Measurements from ENCODE around the gene ZFAND6. TPM values are rescaled to one million over a fixed set of nuclear protein-coding genes. Genes with fewer than 3 reads are reported as not detected.
"Not testable (repeated sequence)": the region's sequence is repeated elsewhere in the genome, so short reads cannot be mapped to it uniquely, and the experiment has no call there.

Gene ZFAND6
- polyA plus RNA-seq, 3 donors, result 125 to 136 (median 135) TPM

- no peak for DNase-seq (ENCODE audit: low read depth in 3 of 3, low spot score in 2 of 3)
These were observed 34.5 kb downstream of the ZFAND6 start for GRCh38 chr15:80093854-80094418.

GRCh38 chr15:80095511-80095910 lies 36.0 kb downstream of the ZFAND6 start:
- no peak for DNase-seq (ENCODE audit: low read depth in 3 of 3, low spot score in 2 of 3)

GRCh38 chr15:80095969-80096368 lies 36.5 kb downstream of the ZFAND6 start:
- no peak for DNase-seq (ENCODE audit: low read depth in 3 of 3, low spot score in 2 of 3)

GRCh38 chr15:80098341-80098740 lies 38.9 kb downstream of the ZFAND6 start:
- DNase-seq (ENCODE audit: low read depth in 3 of 3, low spot score in 2 of 3), result no peak

DNA sequence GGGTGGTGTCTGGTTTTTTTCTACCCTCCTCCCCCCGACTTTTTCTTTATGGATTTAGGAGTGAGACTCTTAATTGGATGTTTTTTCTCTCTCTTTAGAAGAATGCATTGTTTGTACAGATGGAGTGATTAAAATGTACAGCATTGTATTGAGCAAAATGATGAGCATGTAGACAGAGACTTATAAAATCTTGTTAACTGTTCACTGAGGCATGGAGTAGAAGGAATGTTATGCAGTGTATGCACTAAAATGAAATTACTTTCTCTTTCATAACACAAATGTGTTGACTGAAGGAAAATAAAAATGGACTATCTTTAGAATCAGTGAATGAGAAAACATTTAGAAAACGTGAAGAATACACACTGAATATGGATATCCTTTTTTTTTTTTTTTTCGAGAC lies 39.8 kb downstream of the ZFAND6 start:
- no peak for DNase-seq (ENCODE audit: low read depth in 3 of 3, low spot score in 2 of 3)

DNA sequence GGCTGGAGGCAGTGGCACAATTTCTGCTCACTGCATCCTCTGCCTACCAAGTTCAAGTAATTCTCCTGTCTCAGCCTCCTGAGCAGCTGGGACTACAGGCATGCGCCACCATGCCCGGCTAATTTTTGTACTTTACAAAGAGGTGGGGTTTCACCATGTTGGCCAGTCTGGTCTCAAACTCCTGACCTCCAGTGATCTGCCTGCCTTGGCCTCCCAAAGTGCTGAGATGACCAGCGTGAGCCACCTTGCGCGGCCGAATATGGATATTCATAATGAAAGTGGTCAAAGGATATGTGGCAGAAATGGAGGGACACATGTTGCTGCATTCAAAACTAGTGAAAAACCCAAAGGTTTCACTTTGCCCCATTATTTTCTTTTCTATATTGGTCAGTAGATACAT lies 40.2 kb downstream of the ZFAND6 start:
- not testable (repeated sequence) for DNase-seq (ENCODE audit: low read depth in 3 of 3, low spot score in 2 of 3)

GRCh38 chr15:80100247-80100646 lies 40.8 kb downstream of the ZFAND6 start:
- DNase-seq (ENCODE audit: low read depth in 3 of 3, low spot score in 2 of 3), result no peak

GRCh38 chr15:80105193-80105592 lies 45.7 kb downstream of the ZFAND6 start:
- DNase-seq (ENCODE audit: low read depth in 3 of 3, low spot score in 2 of 3), result no peak

- DNase-seq (ENCODE audit: low read depth in 3 of 3, low spot score in 2 of 3), result no peak
These were observed 46.1 kb downstream of the ZFAND6 start for GRCh38 chr15:80105595-80105994.

DNA sequence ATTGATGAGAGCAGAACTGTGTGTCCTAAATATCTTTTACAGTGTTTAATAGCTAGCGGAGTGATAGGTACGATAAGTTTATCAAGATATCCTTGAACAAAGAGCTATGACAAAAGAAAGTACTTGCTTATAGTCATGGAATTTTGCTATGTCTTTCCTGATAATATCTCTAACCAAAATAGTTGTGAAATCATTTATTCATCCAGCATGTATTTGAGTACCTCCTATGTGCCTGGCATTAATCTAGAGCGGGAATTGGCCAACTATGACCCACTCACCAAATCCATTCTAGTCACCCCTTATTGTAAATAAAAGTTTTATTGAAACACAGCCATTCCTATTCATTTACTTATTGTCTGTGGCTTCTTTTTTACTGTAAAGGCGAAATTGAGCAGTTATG lies 46.6 kb downstream of the ZFAND6 start:
- DNase-seq (ENCODE audit: low read depth in 3 of 3, low spot score in 2 of 3), result no peak

DNA sequence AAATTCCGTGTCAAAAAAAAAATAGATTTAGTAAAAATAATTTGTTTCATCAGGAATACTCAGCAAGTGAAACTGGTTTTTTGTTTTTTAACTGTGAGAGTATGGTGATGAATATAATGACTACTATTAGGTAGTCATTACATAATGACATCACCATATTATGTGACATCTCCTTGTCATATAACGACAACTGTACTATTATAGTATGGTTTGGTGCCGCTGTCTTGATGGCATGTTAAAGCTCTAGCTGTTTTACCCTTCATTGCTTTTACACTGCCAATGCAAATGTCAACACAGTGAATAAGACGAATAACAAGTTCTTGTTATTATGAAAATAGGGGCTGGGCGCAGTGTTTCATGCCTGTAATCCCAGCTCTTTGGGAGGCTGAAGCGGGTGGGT lies 47.7 kb downstream of the ZFAND6 start:
- no peak for DNase-seq (ENCODE audit: low read depth in 3 of 3, low spot score in 2 of 3)

GRCh38 chr15:80107774-80108173 lies 48.3 kb downstream of the ZFAND6 start:
- DNase-seq (ENCODE audit: low read depth in 3 of 3, low spot score in 2 of 3), result no peak

DNA sequence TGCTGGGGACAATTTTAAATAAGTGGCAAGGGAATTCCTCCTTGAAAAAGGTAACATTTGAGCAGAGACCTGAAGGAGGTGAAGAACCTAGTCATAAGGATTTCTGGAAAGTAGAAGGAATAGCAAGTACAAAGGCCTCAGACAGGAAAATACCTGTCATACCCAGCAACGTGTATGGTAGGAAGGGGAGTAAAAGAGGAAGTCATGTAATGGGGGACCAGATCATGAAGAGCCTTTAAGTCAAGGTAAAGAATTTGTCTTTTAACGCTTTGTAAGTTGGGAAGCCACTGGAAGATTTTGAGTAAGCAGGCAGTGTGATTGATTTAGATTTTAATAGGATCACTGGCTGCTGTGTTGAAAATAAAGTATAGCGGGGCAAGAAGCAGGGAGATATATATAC lies 49.9 kb downstream of the ZFAND6 start:
- DNase-seq (ENCODE audit: low read depth in 3 of 3, low spot score in 2 of 3), result no peak

DNA sequence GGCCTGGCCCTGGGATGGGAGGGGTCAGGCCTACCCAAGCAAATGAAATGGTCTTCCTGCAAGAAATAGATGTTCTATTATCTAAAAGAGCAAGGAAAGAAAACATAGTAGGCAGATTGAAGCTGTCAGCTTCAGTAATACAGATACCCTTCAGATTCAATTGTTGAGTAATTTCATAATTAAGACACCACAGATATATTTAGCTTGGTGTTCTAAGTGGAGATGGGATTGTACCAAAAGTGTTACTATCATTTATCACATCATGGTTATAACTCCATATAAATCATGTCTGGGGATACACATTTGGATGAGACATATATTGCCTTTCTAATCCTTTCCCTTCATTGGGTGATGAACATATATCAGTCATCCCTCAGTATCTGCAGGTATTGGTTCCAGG lies 51.4 kb downstream of the ZFAND6 start:
- no peak for DNase-seq (ENCODE audit: low read depth in 3 of 3, low spot score in 2 of 3)

- DNase-seq (ENCODE audit: low read depth in 3 of 3, low spot score in 2 of 3), result no peak
These were observed 54.6 kb downstream of the ZFAND6 start for GRCh38 chr15:80114114-80114513.

- no peak for DNase-seq (ENCODE audit: low read depth in 3 of 3, low spot score in 2 of 3)
These were observed 55.5 kb downstream of the ZFAND6 start for GRCh38 chr15:80115021-80115420.

- DNase-seq (ENCODE audit: low read depth in 3 of 3, low spot score in 2 of 3), result no peak
These were observed 59.5 kb downstream of the ZFAND6 start for GRCh38 chr15:80118956-80119355.

GRCh38 chr15:80120636-80121035 lies 61.2 kb downstream of the ZFAND6 start:
- DNase-seq (ENCODE audit: low read depth in 3 of 3, low spot score in 2 of 3), result no peak

- no peak for DNase-seq (ENCODE audit: low read depth in 3 of 3, low spot score in 2 of 3)
These were observed 62.1 kb downstream of the ZFAND6 start for GRCh38 chr15:80121546-80121945.

DNA sequence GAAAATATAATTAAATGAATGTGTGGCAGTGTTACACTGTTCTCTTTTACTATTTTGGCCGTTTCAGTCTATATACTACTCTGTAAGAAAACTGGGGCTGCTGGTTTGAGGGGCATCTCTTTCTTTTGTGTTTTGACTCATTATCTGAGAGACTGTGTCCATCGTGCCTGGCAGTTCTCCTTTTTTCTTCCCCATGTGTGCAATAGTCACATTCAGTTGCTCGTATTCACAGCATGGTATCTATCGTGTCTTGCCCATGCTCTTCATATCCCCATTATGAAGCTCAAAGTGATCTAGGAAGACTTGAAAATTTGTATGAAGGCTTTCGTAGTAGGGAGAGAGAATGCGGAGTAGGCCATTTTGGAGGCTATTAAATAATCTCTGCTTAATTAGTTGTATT lies 63.6 kb downstream of the ZFAND6 start:
- no peak for DNase-seq (ENCODE audit: low read depth in 3 of 3, low spot score in 2 of 3)

GRCh38 chr15:80127253-80127652 lies 67.8 kb downstream of the ZFAND6 start:
- DNase-seq (ENCODE audit: low read depth in 3 of 3, low spot score in 2 of 3), result not testable (repeated sequence)

DNA sequence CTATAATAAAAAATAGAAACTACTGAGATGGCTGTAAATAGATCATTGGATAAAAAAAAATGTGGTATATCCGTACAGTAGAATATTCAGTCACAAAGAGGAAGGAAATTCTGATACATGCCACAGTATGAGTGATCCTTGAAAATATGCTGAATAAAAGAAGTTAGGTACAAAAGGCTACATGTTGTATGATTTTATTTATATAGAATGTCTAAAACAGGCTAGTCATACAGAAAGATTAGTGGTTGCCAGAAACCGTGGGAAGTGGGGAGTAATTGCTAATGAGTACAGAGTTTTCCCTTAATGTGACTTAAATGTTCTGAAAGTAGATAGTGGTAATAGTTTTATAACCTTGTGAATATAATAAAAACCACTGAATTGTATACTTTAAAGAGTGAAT lies 68.4 kb downstream of the ZFAND6 start:
- DNase-seq (ENCODE audit: low read depth in 3 of 3, low spot score in 2 of 3), result no peak

GRCh38 chr15:80132382-80132781 lies 72.9 kb downstream of the ZFAND6 start:
- DNase-seq (ENCODE audit: low read depth in 3 of 3, low spot score in 2 of 3), result no peak
